Skeletal muscle satellite cell (primary cell): ENCODE results near the gene DNMT3A.

Experiments
- H3K27me3 ChIP-seq: 2 replicates; pipeline ENCODE4 v1.7.0; 2013; ENCODE audit warnings: low read length; ENCODE audit not compliant: control insufficient read depth, insufficient read depth
- H3K36me3 ChIP-seq: 2 replicates; pipeline ENCODE4 v1.7.0; 2013; ENCODE audit warnings: mild to moderate bottlenecking, control low read depth, low read length; ENCODE audit not compliant: insufficient read depth
- H3K4me1 ChIP-seq: 2 replicates; pipeline ENCODE4 v1.7.0; 2013; ENCODE audit warnings: low read length; ENCODE audit not compliant: control insufficient read depth, insufficient read depth
- H3K4me2 ChIP-seq: 2 replicates; pipeline ENCODE4 v1.7.0; 2013; ENCODE audit warnings: mild to moderate bottlenecking, low read length
- H3K4me3 ChIP-seq: 2 replicates; pipeline ENCODE4 v1.7.0; 2013; ENCODE audit warnings: low read length
- H3K9ac ChIP-seq: 2 replicates; pipeline ENCODE4 v1.7.0; 2013; ENCODE audit warnings: mild to moderate bottlenecking, low read depth, low read length, moderate library complexity
- H3K9me3 ChIP-seq: replicated peaks from 2 replicates; pipeline ENCODE4 v1.7.0; 2013; ENCODE audit warnings: mild to moderate bottlenecking, control low read depth, low read length

Gene DNMT3A

DNA sequence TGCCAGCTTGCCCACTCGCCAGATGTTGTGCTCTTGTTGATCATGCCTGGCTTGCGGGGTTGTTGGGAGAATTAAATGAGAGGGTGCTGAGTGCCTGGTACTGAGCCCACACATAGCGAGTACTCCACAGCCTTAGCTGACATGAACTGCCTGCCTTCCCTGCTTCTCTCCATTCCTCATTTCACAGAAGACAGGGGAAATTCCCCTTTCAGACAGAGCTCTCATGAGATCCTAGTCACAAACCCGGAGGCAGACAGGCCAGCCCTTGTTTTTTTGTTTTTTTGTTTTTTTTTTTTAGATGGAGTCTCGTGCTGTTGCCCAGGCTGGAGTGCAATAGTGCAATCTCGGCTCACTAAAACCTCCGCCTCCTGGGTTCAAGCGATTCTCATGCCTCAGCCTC lies 17.1 kb upstream of the DNMT3A start:
- Histone ChIP-seq H3K9me3 (no peaks in the 10 kb centered on the region), H3K27me3 (peaks cover 4% of the 10 kb centered on the region), H3K36me3 (no peaks in the 10 kb centered on the region), H3K4me2 (no peak overlapping the region), H3K9ac (no peak overlapping the region), H3K4me1 (peaks cover 8% of the 10 kb centered on the region), H3K4me3 (no peak overlapping the region)

- peaks cover 8% of the 10 kb centered on the region for H3K4me1 ChIP-seq
- no peak overlapping the region for H3K4me3 ChIP-seq
- no peak overlapping the region for H3K9ac ChIP-seq
- H3K27me3 ChIP-seq = peaks cover 4% of the 10 kb centered on the region
- H3K4me2 ChIP-seq = no peak overlapping the region
- H3K9me3 ChIP-seq = no peaks in the 10 kb centered on the region
- no peaks in the 10 kb centered on the region for H3K36me3 ChIP-seq
Measured at GRCh38 chr2:25358249-25358815, 16.6 kb upstream of the DNMT3A start.

DNA sequence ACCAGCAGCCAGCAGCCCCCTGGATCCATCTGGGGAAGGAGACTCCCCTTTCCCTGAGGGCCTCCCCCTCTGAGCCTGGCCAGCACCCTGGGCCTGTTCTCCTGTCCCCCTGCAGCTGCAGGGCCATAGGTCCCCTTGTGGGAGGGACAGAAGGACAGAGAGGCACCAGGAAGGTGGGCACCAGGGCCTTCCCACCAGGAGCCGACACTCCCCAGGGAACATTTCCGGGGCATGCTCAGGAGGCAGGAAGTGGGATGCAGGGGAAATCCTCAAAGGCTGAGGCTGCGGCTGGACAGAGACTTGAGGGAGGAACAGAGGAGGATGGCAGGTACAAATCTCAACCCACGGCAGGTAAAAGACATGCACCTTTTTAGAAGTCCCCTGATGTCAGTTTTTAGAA lies 14.4 kb upstream of the DNMT3A start:
- no peaks in the 10 kb centered on the region for H3K9me3 ChIP-seq
- no peak overlapping the region for H3K4me3 ChIP-seq
- H3K4me1 ChIP-seq = no peaks in the 10 kb centered on the region
- no peak overlapping the region for H3K9ac ChIP-seq
- peaks cover 9% of the 10 kb centered on the region for H3K27me3 ChIP-seq
- no peaks in the 10 kb centered on the region for H3K36me3 ChIP-seq
- no peak overlapping the region for H3K4me2 ChIP-seq

GRCh38 chr2:25355270-25355669 lies 13.5 kb upstream of the DNMT3A start:
- no peak overlapping the region for H3K9ac ChIP-seq
- H3K9me3 ChIP-seq = no peaks in the 10 kb centered on the region
- no peaks in the 10 kb centered on the region for H3K4me1 ChIP-seq
- no peak overlapping the region for H3K4me2 ChIP-seq
- H3K4me3 ChIP-seq = no peak overlapping the region
- peaks cover 9% of the 10 kb centered on the region for H3K27me3 ChIP-seq
- no peaks in the 10 kb centered on the region for H3K36me3 ChIP-seq

DNA sequence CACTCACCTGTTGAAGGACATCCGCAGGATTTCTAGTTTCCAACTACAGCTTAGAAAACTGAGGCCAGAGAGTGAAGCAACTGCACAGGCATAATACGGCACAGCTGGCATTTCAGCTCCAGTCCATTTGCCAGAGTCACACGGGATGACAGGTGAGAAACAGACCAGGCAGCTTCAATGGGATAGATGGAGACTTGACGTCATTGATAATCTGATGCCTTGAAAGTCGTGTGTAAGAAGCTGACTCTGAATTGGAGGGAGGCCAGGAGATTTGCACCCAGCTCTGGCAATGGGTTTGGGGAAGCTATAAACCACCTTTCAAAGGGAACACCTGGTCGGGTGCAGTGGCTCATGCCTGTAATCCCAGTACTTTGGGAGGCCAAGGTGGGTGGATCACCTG lies 12.4 kb upstream of the DNMT3A start:
- Histone ChIP-seq H3K27me3 (peaks cover 9% of the 10 kb centered on the region), H3K4me3 (no peak overlapping the region), H3K36me3 (no peaks in the 10 kb centered on the region), H3K9ac (no peak overlapping the region), H3K9me3 (no peaks in the 10 kb centered on the region), H3K4me2 (no peak overlapping the region), H3K4me1 (peaks cover 7% of the 10 kb centered on the region)

GRCh38 chr2:25349397-25349796 lies 7.7 kb upstream of the DNMT3A start:
- Histone ChIP-seq H3K4me2 (peak overlapping the region; percentile 33), H3K36me3 (no peaks in the 10 kb centered on the region), H3K27me3 (peaks cover 5% of the 10 kb centered on the region), H3K4me1 (peaks cover 17% of the 10 kb centered on the region), H3K9me3 (no peaks in the 10 kb centered on the region), H3K9ac (no peak overlapping the region), H3K4me3 (no peak overlapping the region)

- Histone ChIP-seq H3K4me2 (no peak overlapping the region), H3K4me1 (peaks cover 17% of the 10 kb centered on the region), H3K9ac (no peak overlapping the region), H3K27me3 (peaks cover 5% of the 10 kb centered on the region), H3K36me3 (no peaks in the 10 kb centered on the region), H3K4me3 (no peak overlapping the region), H3K9me3 (no peaks in the 10 kb centered on the region)
Measured at GRCh38 chr2:25347846-25348245, 6.1 kb upstream of the DNMT3A start.

DNA sequence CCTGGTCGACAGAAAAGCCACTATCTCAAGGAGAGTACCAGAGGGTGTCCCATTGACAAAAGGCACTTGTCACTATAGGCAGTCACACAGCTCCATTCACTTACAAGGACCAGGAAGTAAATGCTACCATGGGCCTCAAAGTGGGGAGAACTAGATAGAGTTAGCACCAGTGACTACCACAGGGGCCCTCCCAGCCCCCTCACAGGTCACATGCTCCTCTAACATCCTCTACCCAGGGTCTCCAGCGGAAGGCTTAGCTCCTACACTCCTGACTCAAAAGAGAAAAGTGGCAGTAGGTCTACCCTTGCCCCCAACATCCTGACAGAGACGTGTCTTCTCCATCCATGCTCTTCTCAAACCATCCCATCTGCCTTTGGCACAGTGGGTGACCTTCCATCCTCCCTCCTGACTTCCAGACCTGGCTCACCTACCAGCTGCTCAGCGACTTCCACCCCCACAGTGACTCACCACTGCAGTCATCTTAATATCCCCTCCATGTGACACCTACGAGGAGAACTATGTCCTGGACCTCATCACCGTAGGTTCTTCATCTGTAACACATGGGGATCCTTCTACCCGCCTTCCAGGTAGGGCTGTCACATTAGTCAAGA lies 5.6 kb upstream of the DNMT3A start:
- Histone ChIP-seq H3K9ac (no peak overlapping the region), H3K36me3 (no peaks in the 10 kb centered on the region), H3K4me1 (peaks cover 20% of the 10 kb centered on the region), H3K4me3 (no peak overlapping the region), H3K27me3 (peaks cover 1% of the 10 kb centered on the region), H3K4me2 (no peak overlapping the region), H3K9me3 (no peaks in the 10 kb centered on the region)

GRCh38 chr2:25343187-25343825 lies 1.6 kb upstream of the DNMT3A start:
- Histone ChIP-seq H3K9me3 (no peaks in the 10 kb centered on the region), H3K36me3 (no peaks in the 10 kb centered on the region), H3K4me2 (no peak overlapping the region), H3K4me1 (peaks cover 18% of the 10 kb centered on the region), H3K4me3 (no peak overlapping the region), H3K27me3 (no peaks in the 10 kb centered on the region), H3K9ac (no peak overlapping the region)

DNA sequence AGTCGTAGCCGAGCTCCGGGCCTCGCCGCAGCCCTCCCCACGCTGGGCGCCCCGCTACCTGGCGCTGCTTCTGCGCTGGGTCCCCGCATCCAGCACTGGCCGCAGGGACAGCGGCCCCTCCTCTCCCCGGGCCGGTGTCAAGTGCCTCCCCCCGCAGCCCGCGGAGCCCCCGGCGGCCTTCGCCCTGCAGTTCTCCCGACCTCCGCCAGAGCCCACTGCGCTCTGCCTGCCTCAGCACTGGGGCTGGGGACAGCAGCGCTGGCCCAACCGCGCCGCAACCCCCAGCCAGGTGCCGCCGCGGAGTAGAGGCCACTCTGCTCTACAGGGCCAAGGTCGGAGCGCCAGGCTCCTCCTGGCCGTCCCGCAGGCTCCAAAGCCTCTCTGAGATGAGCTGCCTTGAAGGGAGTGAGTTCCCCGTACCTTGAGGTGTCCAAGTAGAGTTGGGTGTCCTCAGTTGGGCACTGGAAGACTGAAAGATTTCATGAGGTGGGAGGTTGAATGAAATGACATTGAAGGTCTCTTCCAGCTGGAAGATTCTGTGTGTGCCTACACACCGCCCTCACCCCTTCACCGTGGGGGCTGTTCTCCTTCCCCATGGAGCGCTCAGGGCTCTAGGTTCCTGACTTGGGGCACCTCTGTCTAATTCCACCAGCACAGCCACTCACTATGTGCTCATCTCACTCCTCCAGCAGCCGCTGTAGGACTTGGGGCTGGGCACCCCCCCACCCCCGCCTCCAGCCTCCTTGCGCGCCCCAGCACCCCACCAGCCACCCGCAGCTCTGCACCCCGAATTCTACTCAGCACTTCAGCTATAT lies 854 bp upstream of the DNMT3A start:
- H3K9ac ChIP-seq = peak overlapping the region; percentile 62
- no peaks in the 10 kb centered on the region for H3K36me3 ChIP-seq
- peaks cover 15% of the 10 kb centered on the region for H3K4me1 ChIP-seq
- peak overlapping the region; percentile 93 for H3K4me2 ChIP-seq
- peak overlapping the region; percentile 77 for H3K4me3 ChIP-seq
- no peaks in the 10 kb centered on the region for H3K27me3 ChIP-seq
- H3K9me3 ChIP-seq = no peaks in the 10 kb centered on the region

GRCh38 chr2:25341011-25341727 lies 556 bp downstream of the DNMT3A start:
- peak overlapping the region; percentile 77 for H3K4me3 ChIP-seq
- no peaks in the 10 kb centered on the region for H3K36me3 ChIP-seq
- H3K4me2 ChIP-seq = peak overlapping the region; percentile 94
- H3K9me3 ChIP-seq = no peaks in the 10 kb centered on the region
- no peak overlapping the region for H3K9ac ChIP-seq
- H3K27me3 ChIP-seq = no peaks in the 10 kb centered on the region
- H3K4me1 ChIP-seq = peaks cover 9% of the 10 kb centered on the region
